ENCODE data around the gene AMBN.
A peak's percentile ranks its signal among the peaks of the same experiment; 100 is the strongest.
"Not testable (repeated sequence)": the region's sequence is repeated elsewhere in the genome, so short reads cannot be mapped to it uniquely, and the experiment has no call there.

AMBN gene

DNA sequence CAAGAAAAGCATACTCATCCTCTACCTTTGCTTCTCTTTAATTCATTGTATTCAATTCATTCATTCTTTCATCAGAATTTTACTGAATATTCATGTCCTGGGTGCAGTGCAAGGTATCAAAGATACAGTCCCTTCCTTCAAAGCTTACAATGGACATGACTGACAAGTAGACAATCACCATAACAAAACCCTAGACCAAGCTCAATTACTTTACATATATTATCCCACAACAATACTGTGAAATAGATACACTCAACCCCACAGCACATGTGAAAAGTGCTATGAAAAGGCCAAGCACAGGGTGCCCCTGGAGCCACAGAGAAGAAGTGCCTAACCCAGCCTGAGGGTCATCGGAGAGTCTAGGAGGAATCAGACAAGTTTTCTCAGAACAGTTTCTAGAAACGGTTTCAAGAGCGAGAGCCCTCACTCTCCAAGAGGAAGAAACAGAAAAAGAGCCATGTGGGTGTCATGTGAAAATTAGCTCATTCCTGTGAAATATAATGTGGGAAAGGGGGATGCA, 15.3 kb downstream of the AMBN start:
- no peak for DNase-seq (ENCODE audit: low read depth)

GRCh38 chr4:70608324-70608723, 16.3 kb downstream of the AMBN start:
- DNase-seq (ENCODE audit: low read depth): no peak

DNA sequence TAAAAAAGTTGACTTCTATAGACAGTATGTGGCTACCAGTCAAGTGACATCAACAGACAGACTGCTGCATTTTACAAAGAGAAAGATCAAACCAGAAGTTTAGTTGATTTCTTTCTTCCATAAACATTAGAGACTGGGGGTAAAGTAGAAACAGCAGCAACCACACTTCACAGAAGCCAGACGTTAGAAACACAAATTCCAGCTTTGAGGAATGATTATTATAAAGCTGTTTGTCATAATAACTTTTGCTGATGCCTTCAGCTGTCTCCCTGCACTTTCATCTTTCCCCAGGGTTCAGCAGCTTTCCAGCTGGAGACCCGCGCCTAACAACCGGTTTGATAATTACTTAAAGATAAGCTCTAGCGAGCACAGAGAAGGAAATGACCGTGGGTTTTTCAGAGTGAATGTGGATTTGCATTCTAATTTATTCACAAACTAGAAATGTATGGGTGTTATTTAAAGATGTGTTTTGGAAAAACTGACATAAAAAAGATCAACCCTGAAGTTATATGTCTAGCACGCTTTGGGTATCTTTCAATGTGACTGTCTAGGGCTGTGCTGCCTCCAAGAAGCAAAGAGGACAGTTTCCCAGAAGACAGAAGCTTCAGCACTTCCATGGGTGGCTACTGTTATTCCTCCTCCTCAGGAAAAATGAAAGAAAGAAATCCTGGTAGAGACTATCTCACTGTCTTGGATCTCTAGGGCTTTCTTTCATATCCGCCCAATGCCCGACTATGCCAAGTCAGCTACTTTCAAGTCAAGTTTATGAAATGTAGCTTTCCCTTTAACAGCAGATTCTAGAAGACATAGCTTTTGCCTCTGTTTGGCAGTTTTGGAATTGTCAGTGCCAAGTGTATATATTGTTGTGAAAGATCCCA, 21.5 kb downstream of the AMBN start:
- DNase-seq (ENCODE audit: low read depth): peak; percentile 10

- no peak for DNase-seq (ENCODE audit: low read depth)
Measured at GRCh38 chr4:70614184-70614555, 22.1 kb downstream of the AMBN start.

DNA sequence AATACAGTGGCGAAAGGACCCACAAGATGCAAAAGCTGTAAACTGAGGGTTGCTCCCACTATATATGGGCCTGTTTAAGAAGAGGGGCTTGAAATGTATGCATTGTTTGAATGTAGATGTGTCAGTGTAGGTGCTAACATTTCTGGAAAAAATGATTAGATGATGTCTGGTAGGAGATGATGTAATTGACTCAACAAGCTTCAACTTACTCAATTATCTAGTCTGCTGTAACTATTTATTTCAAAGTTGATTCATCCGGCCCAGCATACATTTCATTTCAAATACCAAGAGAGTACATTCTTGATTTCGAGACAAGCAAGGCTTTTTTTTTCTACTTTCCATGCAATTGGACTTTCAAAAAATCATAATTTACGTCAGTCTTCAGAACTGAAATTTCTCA, 27.2 kb downstream of the AMBN start:
- DNase-seq (ENCODE audit: low read depth): no peak

DNA sequence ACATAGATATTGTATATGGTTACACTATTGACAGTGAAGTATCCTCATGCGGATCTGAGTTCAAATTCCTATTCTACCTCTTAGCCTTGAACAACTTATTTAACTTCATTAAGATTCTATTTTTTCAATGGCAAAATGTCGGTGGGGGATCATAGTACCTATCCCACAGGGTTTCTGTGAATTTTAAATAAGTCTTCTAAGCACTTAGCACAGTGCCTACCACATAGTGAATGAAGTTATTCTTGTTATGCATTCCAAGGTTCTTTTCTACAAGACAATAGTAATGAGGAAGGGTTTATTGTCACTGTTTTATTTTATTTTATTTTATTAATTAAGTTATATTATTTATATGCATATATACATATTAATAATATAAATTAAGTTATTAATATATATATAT, 27.7 kb downstream of the AMBN start:
- no peak for DNase-seq (ENCODE audit: low read depth)

GRCh38 chr4:70623323-70623722, 31.3 kb downstream of the AMBN start:
- DNase-seq (ENCODE audit: low read depth): no peak

GRCh38 chr4:70624226-70624793, 32.3 kb downstream of the AMBN start:
- no peak for DNase-seq (ENCODE audit: low read depth)

DNA sequence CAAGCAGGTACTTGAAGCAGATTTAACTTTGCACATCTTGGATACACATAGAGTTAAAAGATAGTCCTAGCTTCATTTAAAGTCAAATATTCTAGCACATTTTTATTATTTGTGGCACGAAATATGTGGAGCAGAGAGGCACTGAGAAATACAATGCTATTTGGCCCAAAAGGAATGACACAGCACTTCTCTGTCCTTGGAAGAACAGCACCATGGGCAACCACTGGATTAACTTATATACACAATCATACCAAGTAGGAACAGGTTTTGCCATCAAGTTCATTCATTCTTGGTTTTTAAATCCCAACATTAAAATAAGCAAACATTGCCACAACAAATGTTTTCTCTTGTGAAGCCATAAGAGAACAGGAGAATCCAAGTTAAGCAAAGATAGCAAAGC, 35.6 kb downstream of the AMBN start:
- DNase-seq (ENCODE audit: low read depth): peak; percentile 8

DNA sequence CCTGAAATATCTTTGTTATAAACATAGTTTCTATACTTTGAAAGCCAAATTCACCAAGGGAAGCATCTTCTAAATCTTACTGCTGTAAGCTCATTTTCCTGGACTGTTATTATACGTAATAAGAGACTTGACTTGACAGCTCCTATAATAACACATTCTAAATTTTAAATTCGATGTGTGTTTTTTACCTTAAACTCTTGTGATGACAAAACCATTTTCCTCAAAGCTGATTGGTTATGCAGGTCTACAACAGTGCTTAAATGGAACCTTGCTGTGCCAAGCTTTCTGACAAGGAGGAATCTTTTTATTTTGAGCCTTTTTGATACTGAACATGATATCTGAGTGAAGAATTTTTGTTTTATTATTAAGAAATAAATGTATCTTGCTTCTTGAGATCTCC, 36.4 kb downstream of the AMBN start, which contains the start of gene ENAM:
Gene ENAM (plus strand): TSS at position 301 of the 400 bp plus-strand sequence. CDS start 757 bp downstream, outside the sequence.
- no peak for DNase-seq (ENCODE audit: low read depth)

DNA sequence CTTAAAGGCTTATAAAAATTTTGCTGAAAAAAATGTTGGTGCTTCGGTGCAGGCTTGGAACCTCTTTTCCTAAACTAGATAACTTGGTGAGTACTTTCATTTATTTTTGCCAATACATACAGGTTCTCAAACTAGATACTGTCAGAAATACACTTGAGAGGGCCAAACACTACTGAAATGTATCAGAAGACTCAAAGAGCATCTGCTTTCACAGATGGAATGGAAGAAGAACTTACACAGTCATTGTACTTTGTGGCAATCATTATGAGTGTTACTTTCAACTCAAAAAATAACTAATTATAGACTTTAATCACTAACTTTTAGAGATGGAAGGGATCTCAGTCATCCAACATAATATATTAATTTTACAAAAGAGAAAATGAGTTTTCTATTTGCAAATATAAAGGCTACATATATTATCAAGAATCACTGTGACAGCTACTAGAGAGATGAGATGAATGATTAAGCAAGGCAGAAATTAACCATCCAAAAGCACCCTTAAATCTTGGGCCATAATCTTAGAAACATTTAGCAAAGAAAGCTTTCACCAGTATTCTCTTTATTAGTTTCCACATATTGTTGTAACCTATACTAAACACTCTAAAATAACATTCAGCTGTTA, 37.5 kb downstream of the AMBN start:
- no peak for DNase-seq (ENCODE audit: low read depth)

DNA sequence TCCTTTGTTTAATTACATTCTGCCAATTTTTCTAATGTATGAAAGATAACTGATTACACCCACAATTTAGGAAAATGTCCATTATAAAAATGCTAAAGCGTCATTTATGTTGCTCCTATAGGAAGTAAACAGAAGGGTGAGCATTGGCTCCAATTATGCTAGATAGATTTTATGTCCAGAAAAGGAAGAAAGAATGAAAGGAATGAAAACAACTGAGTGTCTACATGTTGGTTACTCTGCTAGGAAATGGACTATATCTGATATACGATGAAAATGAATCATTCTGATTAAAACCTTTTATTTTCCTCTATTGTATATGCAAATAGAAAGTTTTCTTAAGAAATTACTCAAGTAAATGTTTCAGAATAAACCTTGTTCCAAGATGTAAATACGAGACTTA, 38.1 kb downstream of the AMBN start:
- DNase-seq (ENCODE audit: low read depth): no peak

DNA sequence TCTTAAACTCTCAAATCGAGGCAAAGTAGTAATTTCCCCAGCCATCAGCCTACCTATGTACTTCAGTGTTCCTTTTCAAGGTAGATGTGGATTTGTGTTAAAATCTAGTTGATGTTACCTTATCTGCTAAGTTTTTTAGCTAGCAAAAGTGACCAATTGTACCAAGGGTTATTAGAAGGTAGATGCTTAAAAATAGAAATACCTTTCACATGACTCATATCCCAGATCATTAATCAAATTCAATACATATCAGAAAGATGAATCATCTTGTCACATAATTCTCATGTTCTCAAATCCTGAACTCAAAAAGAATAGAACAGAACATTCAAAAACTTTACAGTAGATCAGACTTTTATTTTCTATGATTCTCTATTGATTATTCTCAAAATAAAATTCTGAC, 40.0 kb downstream of the AMBN start:
- DNase-seq (ENCODE audit: low read depth): no peak

GRCh38 chr4:70634482-70634881, 42.4 kb downstream of the AMBN start:
- DNase-seq (ENCODE audit: low read depth): no peak

- DNase-seq (ENCODE audit: low read depth): no peak
Measured at GRCh38 chr4:70637239-70637913, 45.3 kb downstream of the AMBN start.

GRCh38 chr4:70640192-70640591, 48.1 kb downstream of the AMBN start:
- DNase-seq (ENCODE audit: low read depth): no peak

GRCh38 chr4:70650741-70651140, 58.7 kb downstream of the AMBN start:
- not testable (repeated sequence) for DNase-seq (ENCODE audit: low read depth)

GRCh38 chr4:70651864-70652506, 59.9 kb downstream of the AMBN start:
- DNase-seq (ENCODE audit: low read depth): peak; percentile 15

DNA sequence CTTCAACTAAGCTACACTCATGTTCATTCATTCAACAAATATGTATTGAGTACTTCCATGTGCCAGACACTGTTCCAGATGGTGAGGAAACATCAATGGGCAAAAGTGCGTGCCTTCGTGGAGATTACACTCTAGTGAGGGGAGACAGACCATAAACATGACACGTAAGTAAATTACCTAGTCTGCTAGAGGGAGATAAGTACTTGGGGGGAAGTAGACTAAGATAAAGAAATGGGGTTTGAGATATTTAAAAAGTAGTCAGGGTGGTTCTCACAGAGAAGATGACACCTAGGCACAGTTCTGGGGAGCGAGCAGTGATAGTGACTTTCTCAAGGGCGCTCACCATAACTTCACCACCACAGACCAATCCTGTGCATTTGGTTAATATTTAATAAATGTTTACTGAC, 62.6 kb downstream of the AMBN start:
- DNase-seq (ENCODE audit: low read depth): no peak

Data from fibroblast of gingiva (primary cell).